ENCODE results near the gene CAMK2D.

DNA sequence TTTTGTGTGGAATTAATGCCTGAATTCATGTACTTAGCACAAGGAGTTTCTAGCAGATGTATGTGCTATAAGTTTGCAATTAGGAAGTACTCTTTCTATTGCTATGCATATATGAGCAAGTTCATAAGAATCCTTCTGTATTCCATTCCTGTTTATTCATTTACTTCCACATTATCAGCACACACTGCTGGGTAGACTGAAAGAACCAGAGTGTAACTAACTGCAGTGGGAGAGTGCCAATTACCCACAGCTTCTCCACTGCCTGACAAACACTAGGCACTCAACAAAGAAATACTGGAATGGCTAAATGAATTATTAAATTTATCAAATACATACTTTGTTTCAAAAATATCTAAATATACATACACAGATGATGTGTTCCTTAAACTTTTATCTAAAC, 219.6 kb downstream of the CAMK2D start:
- TF ChIP-seq, protein P1, sequence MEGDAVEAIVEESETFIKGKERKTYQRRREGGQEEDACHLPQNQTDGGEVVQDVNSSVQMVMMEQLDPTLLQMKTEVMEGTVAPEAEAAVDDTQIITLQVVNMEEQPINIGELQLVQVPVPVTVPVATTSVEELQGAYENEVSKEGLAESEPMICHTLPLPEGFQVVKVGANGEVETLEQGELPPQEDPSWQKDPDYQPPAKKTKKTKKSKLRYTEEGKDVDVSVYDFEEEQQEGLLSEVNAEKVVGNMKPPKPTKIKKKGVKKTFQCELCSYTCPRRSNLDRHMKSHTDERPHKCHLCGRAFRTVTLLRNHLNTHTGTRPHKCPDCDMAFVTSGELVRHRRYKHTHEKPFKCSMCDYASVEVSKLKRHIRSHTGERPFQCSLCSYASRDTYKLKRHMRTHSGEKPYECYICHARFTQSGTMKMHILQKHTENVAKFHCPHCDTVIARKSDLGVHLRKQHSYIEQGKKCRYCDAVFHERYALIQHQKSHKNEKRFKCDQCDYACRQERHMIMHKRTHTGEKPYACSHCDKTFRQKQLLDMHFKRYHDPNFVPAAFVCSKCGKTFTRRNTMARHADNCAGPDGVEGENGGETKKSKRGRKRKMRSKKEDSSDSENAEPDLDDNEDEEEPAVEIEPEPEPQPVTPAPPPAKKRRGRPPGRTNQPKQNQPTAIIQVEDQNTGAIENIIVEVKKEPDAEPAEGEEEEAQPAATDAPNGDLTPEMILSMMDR (conservative IDR thresholded peaks at IDR 0.05; ENCODE audit: low read depth, low read length): no peak
- TF ChIP-seq EZH2 (IDR thresholded peaks at IDR 0.05; ENCODE audit: low read length, unreplicated experiment) (no peak), EZH2phosphoT487 (IDR thresholded peaks at IDR 0.05; ENCODE audit: borderline replicate concordance, low read length) (no peak)
